ENCODE measurements around the gene ST3GAL2. TPM values are rescaled to one million over a fixed set of nuclear protein-coding genes. Genes with fewer than 3 reads are reported as not detected.

Gene ST3GAL2
- total RNA-seq, 1 experiment from 2014 or later = 45.9 TPM

- H4K8ac ChIP-seq (replicated peaks; ENCODE audit: insufficient read length, low read depth, low read length) = no peak overlapping the region
- no peak overlapping the region for H3K9ac ChIP-seq (ENCODE audit: extremely low read depth, insufficient read length, low read length)
- H3K4ac ChIP-seq (ENCODE audit: low read depth, low read length) = no peak overlapping the region
- no peak overlapping the region for H3K4me2 ChIP-seq (ENCODE audit: insufficient read depth, insufficient read length, low read length)
- no peak overlapping the region; a peak in 1 of 5 replicates for H3K4me3 Mint-ChIP-seq
- no peak for TF ChIP-seq CTCF (conservative IDR thresholded peaks at IDR 0.05)
- H2BK20ac ChIP-seq (ENCODE audit: low read depth, low read length, poor library complexity, severe bottlenecking) = no peak overlapping the region
- no peaks in the 10 kb centered on the region for H3K79me2 ChIP-seq (ENCODE audit: insufficient read depth, low read length)
- no peak overlapping the region for H2AFZ ChIP-seq (ENCODE audit: low read length)
- DNase-seq = no peak
- H3K27ac Mint-ChIP-seq = peak overlapping the region in 2 of 3 experiments; percentile 47 to 77; a peak in 2 of 7 replicates
- no peak overlapping the region for H2BK5ac ChIP-seq (ENCODE audit: insufficient read length, low read length)
- no peaks in the 10 kb centered on the region for H3K79me1 ChIP-seq (ENCODE audit: insufficient read depth, low read depth, low read length, poor library complexity, severe bottlenecking)
- H3K27me3 Mint-ChIP-seq (ENCODE audit: low read depth) = no peaks in the 10 kb centered on the region
- peaks cover 3% of the 10 kb centered on the region for H4K20me1 ChIP-seq (ENCODE audit: control insufficient read depth, insufficient read depth, insufficient read length)
- H3K56ac ChIP-seq (ENCODE audit: insufficient read length, low read depth, low read length) = no peak overlapping the region
- no CpG with 5 or more reads among the region's 21 CpGs for WGBS (ENCODE audit: extremely low coverage, insufficient read length, low lambda C conversion rate)
- no peak overlapping the region for H3K18ac ChIP-seq (ENCODE audit: insufficient read length, low read depth, low read length)
- H2BK12ac ChIP-seq (ENCODE audit: insufficient read length, low read depth, low read length) = no peak overlapping the region
- no peaks in the 10 kb centered on the region for H3K23me2 ChIP-seq (ENCODE audit: insufficient read length, low read depth, low read length, poor library complexity, severe bottlenecking)
- H3K4me1 ChIP-seq (ENCODE audit: insufficient read depth, low read length) = no peaks in the 10 kb centered on the region; the same call in 1 of the 2 replicates
- no peak overlapping the region for H3T11ph ChIP-seq (ENCODE audit: low read length)
- no peak overlapping the region for H2BK15ac ChIP-seq (ENCODE audit: low read depth, low read length)
- no peaks in the 10 kb centered on the region for H3K27me3 ChIP-seq (ENCODE audit: insufficient read depth, low read length)
- no peak overlapping the region for H3K14ac ChIP-seq (ENCODE audit: insufficient read depth, low read length)
- H2BK120ac ChIP-seq (ENCODE audit: low read depth, low read length, poor library complexity, severe bottlenecking) = no peak overlapping the region
- H3K9me3 ChIP-seq (ENCODE audit: control insufficient read depth, low read depth, low read length) = no peaks in the 10 kb centered on the region
- no peak overlapping the region for H4K91ac ChIP-seq (ENCODE audit: insufficient read length, low read depth, low read length)
- H2AK5ac ChIP-seq (ENCODE audit: insufficient read length, low read length) = no peak overlapping the region
- no peaks in the 10 kb centered on the region; a peak in 1 of 7 replicates for H3K36me3 Mint-ChIP-seq (ENCODE audit: insufficient read depth in 1 of 3, low read depth in 3 of 3)
- H4K5ac ChIP-seq (ENCODE audit: insufficient read length, low read depth, low read length) = no peak overlapping the region
- peaks cover 6 to 7% of the 10 kb centered on the region in 2 experiments for H3K4me1 Mint-ChIP-seq
- H3K9me3 Mint-ChIP-seq = no peaks in the 10 kb centered on the region
- H3K27ac ChIP-seq (ENCODE audit: insufficient read length, low read depth, low read length) = no peak overlapping the region
- H3K23ac ChIP-seq (ENCODE audit: insufficient read length, low read depth, low read length) = no peak overlapping the region
Measured at GRCh38 chr16:70473446-70474319, 34.8 kb upstream of the ST3GAL2 start.
